Activated naive CD4-positive, alpha-beta T cell treated with anti-CD3 and anti-CD28 coated beads for 36 hours (primary cell): Measurements from ENCODE around the gene CCDC102B. TPM values are rescaled to one million over a fixed set of nuclear protein-coding genes. Genes with fewer than 3 reads are reported as not detected.

ENCODE experiments used
- CTCF ChIA-PET: fragments of 350-600 bp; sonication (Branson Sonifier 250); formaldehyde crosslinking; loops from one replicate; lab custom pipeline; 2021; ENCODE audit warnings: antibody characterized with exemption; lab: Charles Lee
- DNase-seq: peaks from one replicate; pipeline ENCODE4 v3.0.0-alpha.2; 2020
- H3K27ac Mint-ChIP-seq: one replicate; pipeline ENCODE4 v1.8.0; 2021; ENCODE audit warnings: mild to moderate bottlenecking, mixed read lengths
- H3K27me3 Mint-ChIP-seq: one replicate; pipeline ENCODE4 v1.8.0; 2021; ENCODE audit warnings: low read depth, mixed read lengths
- H3K36me3 Mint-ChIP-seq: one replicate; pipeline ENCODE4 v1.8.0; 2021; ENCODE audit warnings: low read depth, mixed read lengths
- H3K4me1 Mint-ChIP-seq: one replicate; pipeline ENCODE4 v1.8.0; 2021; ENCODE audit warnings: low read depth, mixed read lengths
- H3K4me3 Mint-ChIP-seq: one replicate; pipeline ENCODE4 v1.8.0; 2021; ENCODE audit warnings: mild to moderate bottlenecking, moderate library complexity, mixed read lengths
- H3K9me3 Mint-ChIP-seq: one replicate; pipeline ENCODE4 v1.8.0; 2021; ENCODE audit warnings: mixed read lengths
- intact Hi-C: fragments of 100-400 bp; cut with micrococcal nuclease; formaldehyde crosslinking; loops from one replicate; pipeline ENCODE4 v1.15.1; 2023
- total RNA-seq, 2 experiments: library from RNA; stranded (reverse); gene quantifications; one replicate each; pipeline ENCODE4 v1.2.3, GENCODE V29; 2021

CCDC102B gene
- total RNA-seq, result 1 to 10 TPM; 1.3 to 1.7 TPM

DNA sequence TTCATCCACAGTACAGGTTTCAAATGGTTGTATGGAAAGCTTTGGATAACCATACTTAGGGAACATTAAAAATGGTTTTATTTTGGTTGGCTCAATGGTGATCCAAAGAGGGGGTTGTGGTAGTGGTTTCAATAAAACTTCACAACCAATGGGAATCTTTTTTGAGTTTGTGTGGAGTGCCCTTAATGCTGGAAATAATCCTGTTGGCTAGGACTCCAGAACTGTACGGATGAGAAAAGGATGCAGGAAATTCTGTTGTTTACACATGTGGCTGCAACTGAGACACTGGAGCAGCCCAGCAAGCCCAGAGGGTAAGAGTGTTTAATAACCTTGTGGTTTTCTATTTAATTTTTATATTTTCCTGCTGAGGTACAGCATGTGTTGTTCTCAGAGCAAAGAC is at the start of gene CCDC102B:
CCDC102B (plus strand) TSS at position 210 of the 400 bp plus-strand sequence. CDS start 38,684 bp downstream, outside the sequence.
- H3K27me3 Mint-ChIP-seq, result no peaks in the 10 kb centered on the region
- CTCF ChIA-PET, result no interaction called here

DNA sequence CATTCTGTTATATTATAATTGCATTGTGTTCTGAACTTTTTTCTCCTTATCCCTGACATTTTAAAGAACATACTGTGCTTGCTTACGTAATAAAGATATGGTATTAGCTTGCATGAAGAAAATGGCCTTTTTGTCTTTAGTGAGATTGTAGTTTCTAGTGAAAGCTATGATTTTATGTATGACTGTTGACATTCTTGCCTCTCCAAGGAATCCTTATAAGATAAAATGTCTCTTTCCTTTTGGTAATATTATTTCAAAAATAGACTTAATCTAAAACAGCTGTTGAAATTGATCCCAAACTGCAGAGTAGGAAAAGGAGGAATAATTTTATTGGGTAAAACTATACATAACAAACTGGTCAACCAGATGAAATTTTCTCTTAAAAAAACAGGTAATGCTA is 40.8 kb upstream of the CCDC102B start:
- Mint-ChIP-seq H3K36me3 (peaks cover 2% of the 10 kb centered on the region), H3K4me1 (no peaks in the 10 kb centered on the region), H3K4me3 (no peak overlapping the region), H3K27me3 (no peaks in the 10 kb centered on the region), H3K9me3 (peaks cover 8% of the 10 kb centered on the region), H3K27ac (no peak overlapping the region)
- CTCF ChIA-PET, result no interaction called here
- DNase-seq, result no peak
- intact Hi-C loops, result no loop called here

More for the DNA sequence above, at the start of gene CCDC102B:
- Mint-ChIP-seq H3K4me1 (no peaks in the 10 kb centered on the region), H3K4me3 (no peak within 1 kb of the TSS), H3K27ac (no peak within 1 kb of the TSS), H3K9me3 (no peaks in the 10 kb centered on the region), H3K36me3 (no peaks in the 10 kb centered on the region)
- intact Hi-C loops, result no loop called here
- DNase-seq, result no peak

DNA sequence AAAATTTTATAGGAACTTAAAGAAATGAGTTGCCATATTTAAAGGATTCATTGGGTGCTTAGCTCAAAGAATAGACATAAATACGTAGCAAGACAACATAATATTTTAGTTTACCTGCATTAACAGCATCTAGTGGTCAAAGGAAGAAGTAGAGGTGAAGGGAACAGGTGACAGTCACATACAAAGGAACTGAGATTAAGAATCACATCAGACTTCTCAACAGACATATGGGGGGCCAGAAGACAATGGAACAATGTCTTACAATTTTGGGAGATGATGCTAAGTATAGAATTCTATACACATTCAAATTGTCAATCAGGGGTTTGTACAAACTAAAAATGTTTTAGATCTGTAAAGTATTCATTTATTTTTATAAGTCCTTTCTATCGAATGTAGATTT is 38.6 kb upstream of the CCDC102B start:
- CTCF ChIA-PET, result no interaction called here
- Mint-ChIP-seq H3K36me3 (no peaks in the 10 kb centered on the region), H3K27me3 (no peaks in the 10 kb centered on the region)

DNA sequence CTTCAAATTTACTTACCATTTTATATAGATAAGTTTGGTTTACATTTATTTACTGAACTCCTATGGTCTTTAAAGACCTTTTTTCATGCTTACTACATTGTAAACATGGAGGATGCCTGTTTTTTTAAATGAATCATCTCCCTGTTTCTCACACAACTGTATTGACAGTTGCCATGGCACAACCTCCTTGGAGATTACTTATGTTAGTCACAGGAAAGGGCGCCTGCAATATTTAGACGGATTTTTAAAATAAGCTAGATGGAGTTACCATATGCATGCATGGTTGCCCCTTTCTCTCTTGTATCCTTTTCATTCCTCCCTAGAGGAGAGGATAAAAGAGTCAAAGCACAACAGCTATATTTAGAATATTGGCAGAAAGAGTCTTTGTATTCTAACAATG is 34.8 kb upstream of the CCDC102B start:
- Mint-ChIP-seq H3K4me3 (no peak overlapping the region), H3K9me3 (peaks cover 8% of the 10 kb centered on the region), H3K27ac (no peak overlapping the region), H3K27me3 (no peaks in the 10 kb centered on the region), H3K4me1 (no peaks in the 10 kb centered on the region), H3K36me3 (no peaks in the 10 kb centered on the region)
- CTCF ChIA-PET, result interaction anchor here (0.6 kb wide), 1 partner anchor 203 kb away, joined by 3 read pairs; no protein-coding TSS in a partner anchor
- no peak for DNase-seq
- intact Hi-C loops, result no loop called here

More for the DNA sequence above, 38.6 kb upstream of the CCDC102B start:
- Mint-ChIP-seq H3K4me1 (no peaks in the 10 kb centered on the region), H3K4me3 (no peak overlapping the region), H3K27ac (no peak overlapping the region), H3K9me3 (peaks cover 8% of the 10 kb centered on the region)
- intact Hi-C loops, result no loop called here
- no peak for DNase-seq

DNA sequence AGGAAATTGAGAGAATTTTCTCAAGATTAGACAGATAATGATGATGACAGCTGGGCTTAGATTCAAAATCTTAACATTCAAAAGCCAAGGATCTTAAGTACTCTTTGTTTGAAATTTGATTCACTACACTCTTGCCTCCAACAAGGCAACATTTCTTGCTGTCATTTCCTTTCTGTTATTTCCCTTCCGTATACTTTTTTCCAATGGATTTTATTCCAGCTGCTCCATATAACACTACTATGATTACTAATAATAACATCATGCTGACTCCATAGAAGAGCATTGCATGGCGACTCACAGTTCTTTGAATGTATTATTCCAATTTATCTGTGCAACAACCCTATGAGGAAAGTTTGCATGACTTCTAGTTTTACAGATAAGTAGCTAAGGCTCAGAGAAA is 33.9 kb upstream of the CCDC102B start:
- no peaks in the 10 kb centered on the region for H3K27me3 Mint-ChIP-seq
- peaks cover 3% of the 10 kb centered on the region for H3K9me3 Mint-ChIP-seq
- no peaks in the 10 kb centered on the region for H3K36me3 Mint-ChIP-seq
- no peak overlapping the region for H3K4me3 Mint-ChIP-seq
- DNase-seq, result no peak
- CTCF ChIA-PET, result no interaction called here
- no peak overlapping the region for H3K27ac Mint-ChIP-seq
- no peaks in the 10 kb centered on the region for H3K4me1 Mint-ChIP-seq
- intact Hi-C loops, result no loop called here

GRCh38 chr18:68766433-68766832 is 31.4 kb upstream of the CCDC102B start:
- CTCF ChIA-PET, result interaction anchor here (0.9 kb wide), 1 partner anchor 106 kb away, joined by 3 read pairs; no protein-coding TSS in a partner anchor
- Mint-ChIP-seq H3K27me3 (no peaks in the 10 kb centered on the region), H3K36me3 (no peaks in the 10 kb centered on the region), H3K4me3 (no peak overlapping the region), H3K27ac (no peak overlapping the region), H3K4me1 (no peaks in the 10 kb centered on the region), H3K9me3 (peaks cover 2% of the 10 kb centered on the region)
- intact Hi-C loops, result no loop called here
- DNase-seq, result no peak

DNA sequence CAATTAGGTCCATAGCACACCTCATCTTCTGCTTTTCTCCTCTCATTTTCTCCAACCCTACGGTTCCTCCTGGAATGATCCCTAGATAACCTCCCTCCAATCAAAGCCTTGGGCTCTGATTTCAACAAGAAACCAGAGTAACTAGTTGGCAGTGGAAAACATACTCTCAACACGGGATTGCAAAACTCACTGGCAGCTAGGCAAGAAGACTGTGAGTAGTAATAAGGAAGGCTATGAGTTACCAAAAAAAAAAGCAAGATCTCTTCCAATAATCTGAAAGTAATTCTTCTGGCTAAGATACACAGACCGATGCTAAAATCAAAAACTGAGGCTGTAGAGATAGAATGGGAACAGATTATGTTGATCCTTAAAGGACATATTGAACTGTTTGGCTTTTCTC is 28.4 kb upstream of the CCDC102B start:
- CTCF ChIA-PET, result no interaction called here
- Mint-ChIP-seq H3K4me1 (no peaks in the 10 kb centered on the region), H3K27ac (no peak overlapping the region), H3K27me3 (no peaks in the 10 kb centered on the region), H3K9me3 (peaks cover 2% of the 10 kb centered on the region), H3K36me3 (no peaks in the 10 kb centered on the region), H3K4me3 (no peak overlapping the region)
- no peak for DNase-seq
- intact Hi-C loops, result no loop called here

DNA sequence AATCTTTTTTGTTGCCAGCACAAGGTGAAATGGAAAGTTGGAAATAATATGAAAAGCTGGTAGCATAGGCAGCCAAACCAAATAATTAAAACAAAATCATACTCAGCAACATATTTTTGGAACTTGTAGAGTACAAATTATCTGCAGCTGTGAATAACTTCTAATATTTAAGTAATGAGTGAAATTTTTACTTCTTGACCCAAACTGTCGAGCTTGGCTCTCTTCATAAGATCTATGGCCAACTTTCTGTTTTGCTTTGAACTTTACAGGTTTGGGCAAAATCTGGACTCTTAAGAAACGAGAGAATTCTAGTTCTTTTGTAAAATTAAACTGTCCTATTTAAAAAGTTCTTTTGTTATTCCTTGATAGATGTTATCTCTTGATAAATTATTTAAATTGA is 25.6 kb upstream of the CCDC102B start:
- CTCF ChIA-PET, result no interaction called here
- H3K27ac Mint-ChIP-seq, result no peak overlapping the region
- H3K36me3 Mint-ChIP-seq, result no peaks in the 10 kb centered on the region
- peaks cover 2% of the 10 kb centered on the region for H3K9me3 Mint-ChIP-seq
- H3K4me1 Mint-ChIP-seq, result no peaks in the 10 kb centered on the region
- intact Hi-C loops, result no loop called here
- H3K4me3 Mint-ChIP-seq, result no peak overlapping the region
- no peaks in the 10 kb centered on the region for H3K27me3 Mint-ChIP-seq
- no peak for DNase-seq

GRCh38 chr18:68778280-68778886 is 19.5 kb upstream of the CCDC102B start:
- Mint-ChIP-seq H3K27me3 (no peaks in the 10 kb centered on the region), H3K27ac (no peak overlapping the region), H3K9me3 (no peaks in the 10 kb centered on the region), H3K36me3 (no peaks in the 10 kb centered on the region), H3K4me1 (no peaks in the 10 kb centered on the region), H3K4me3 (no peak overlapping the region)
- intact Hi-C loops, result no loop called here
- no peak for DNase-seq
- CTCF ChIA-PET, result no interaction called here

DNA sequence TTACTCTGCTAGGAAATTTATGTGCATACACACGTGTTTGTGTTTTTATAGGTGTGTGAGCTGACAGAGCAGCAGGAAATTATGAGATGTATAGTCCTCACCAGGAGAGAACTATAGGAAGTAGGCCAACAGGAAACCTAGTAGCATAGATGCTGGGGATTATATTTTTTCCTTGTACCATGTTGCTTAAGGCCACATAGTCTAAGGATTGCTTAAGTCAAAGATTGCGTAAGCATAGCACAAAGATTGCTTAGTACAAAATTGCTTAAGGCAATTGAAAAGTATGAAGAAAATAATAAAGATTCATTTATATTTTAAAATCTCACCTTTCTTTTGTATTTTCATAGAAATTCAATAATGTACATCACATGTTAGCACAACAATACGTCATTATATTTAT is 18.7 kb upstream of the CCDC102B start:
- intact Hi-C loops, result no loop called here

GRCh38 chr18:68780802-68781635 is 16.9 kb upstream of the CCDC102B start:
- H3K36me3 Mint-ChIP-seq, result no peaks in the 10 kb centered on the region
- H3K27me3 Mint-ChIP-seq, result no peaks in the 10 kb centered on the region
- CTCF ChIA-PET, result no interaction called here
- H3K4me1 Mint-ChIP-seq, result no peaks in the 10 kb centered on the region
- DNase-seq, result no peak
- no peaks in the 10 kb centered on the region for H3K9me3 Mint-ChIP-seq
- no peak overlapping the region for H3K4me3 Mint-ChIP-seq
- no peak overlapping the region for H3K27ac Mint-ChIP-seq
- intact Hi-C loops, result no loop called here

More for the DNA sequence above, 18.7 kb upstream of the CCDC102B start:
- CTCF ChIA-PET, result no interaction called here
- H3K36me3 Mint-ChIP-seq, result no peaks in the 10 kb centered on the region
- H3K9me3 Mint-ChIP-seq, result no peaks in the 10 kb centered on the region
- no peak overlapping the region for H3K27ac Mint-ChIP-seq
- DNase-seq, result no peak
- no peaks in the 10 kb centered on the region for H3K27me3 Mint-ChIP-seq
- H3K4me3 Mint-ChIP-seq, result no peak overlapping the region
- H3K4me1 Mint-ChIP-seq, result no peaks in the 10 kb centered on the region

DNA sequence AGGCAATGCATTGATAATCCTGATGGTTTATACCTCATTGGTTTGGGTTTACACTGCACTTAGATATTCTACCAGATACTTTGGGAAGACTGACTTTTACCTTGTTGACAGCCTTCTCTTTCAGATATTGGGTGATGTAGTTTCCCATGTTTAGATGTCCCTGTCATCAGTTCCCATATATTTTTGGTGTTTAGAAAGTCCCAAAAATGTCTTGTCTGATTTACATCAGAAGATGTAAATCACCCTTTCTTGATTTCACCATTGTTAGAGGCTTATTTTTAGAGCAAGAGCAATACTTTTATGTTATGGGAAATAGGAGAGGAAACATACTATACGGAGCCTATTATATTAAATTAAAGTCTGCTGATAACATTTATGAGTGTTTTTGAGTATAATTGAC is 14.4 kb upstream of the CCDC102B start:
- CTCF ChIA-PET, result no interaction called here
- Mint-ChIP-seq H3K9me3 (no peaks in the 10 kb centered on the region), H3K4me3 (no peak overlapping the region), H3K27ac (no peak overlapping the region), H3K36me3 (no peaks in the 10 kb centered on the region), H3K4me1 (no peaks in the 10 kb centered on the region), H3K27me3 (no peaks in the 10 kb centered on the region)
- intact Hi-C loops, result no loop called here
- no peak for DNase-seq

- CTCF ChIA-PET, result no interaction called here
- Mint-ChIP-seq H3K36me3 (no peaks in the 10 kb centered on the region), H3K27ac (no peak overlapping the region), H3K4me3 (no peak overlapping the region), H3K4me1 (no peaks in the 10 kb centered on the region), H3K9me3 (no peaks in the 10 kb centered on the region), H3K27me3 (no peaks in the 10 kb centered on the region)
- intact Hi-C loops, result no loop called here
- DNase-seq, result no peak
Measured at GRCh38 chr18:68784071-68784470, 13.8 kb upstream of the CCDC102B start.
